Sigmoid colon (tissue), 7 donors: Measurements from ENCODE around the gene MAPK8IP2. TPM values are rescaled to one million over a fixed set of nuclear protein-coding genes. Genes with fewer than 3 reads are reported as not detected.

Source experiments
- DNase-seq: peaks from one replicate; pipeline ENCODE4 v3.0.0-alpha.2; 2019
- H3K27ac ChIP-seq, 4 donors: fragments of 200-600 bp; sonication (generic); one replicate each; pipeline ENCODE4 v1.5.1; 2016 to 2019; ENCODE audit warnings: mild to moderate bottlenecking in 1 of 4
- H3K27me3 ChIP-seq, 3 donors: fragments of 200-600 bp; sonication (generic); one replicate each; pipeline ENCODE4 v1.5.1; 2019; ENCODE audit warnings: mild to moderate bottlenecking in 1 of 3
- H3K36me3 ChIP-seq, 4 donors: fragments of 200-600 bp; sonication (generic); one replicate each; pipeline ENCODE4 v1.5.1; 2016 to 2019
- H3K4me1 ChIP-seq, 4 donors: fragments of 200-600 bp; sonication (generic); one replicate each; pipeline ENCODE4 v1.5.1; 2017 to 2019
- H3K4me3 ChIP-seq, 4 donors: fragments of 200-600 bp; sonication (generic); one replicate each; pipeline ENCODE4 v1.5.1; 2017 to 2019; ENCODE audit warnings: mild to moderate bottlenecking in 2 of 4, moderate library complexity in 1 of 4
- H3K9me3 ChIP-seq, 4 donors: fragments of 200-600 bp in 3 of 4; sonication (generic) in 3 of 4; one replicate each; pipeline versions ENCODE4 v1.5.1 to v1.6.1; 2013 to 2019
- CTCF ChIP-seq, 4 experiments: fragments of 450-650 bp in 3 of 4; fragments of 200-600 bp in 1 of 4; IDR thresholded peaks; one replicate each; pipeline ENCODE4 v1.5.1; 2016 to 2019; ENCODE audit warnings: antibody characterized with exemption in 4 of 4, mild to moderate bottlenecking in 3 of 4, moderate library complexity in 2 of 4
- EP300 ChIP-seq, 4 donors: sonication (generic); formaldehyde crosslinking; IDR thresholded peaks; one replicate each; pipeline ENCODE4 v1.6.1; 2017; ENCODE audit warnings: antibody characterized with exemption in 4 of 4
- POLR2A ChIP-seq, 2 donors: fragments of 450-650 bp; IDR thresholded peaks; one replicate each; pipeline ENCODE4 v1.6.1; 2016; ENCODE audit warnings: antibody characterized with exemption in 2 of 2, mild to moderate bottlenecking in 2 of 2, moderate library complexity in 2 of 2
- POLR2AphosphoS5 ChIP-seq, 4 donors: sonication (generic); formaldehyde crosslinking; IDR thresholded peaks; one replicate each; pipeline ENCODE4 v1.6.1; 2017; ENCODE audit warnings: antibody characterized with exemption in 4 of 4
- WGBS, 2 donors: extraction: QIAGEN DNeasy Blood & Tissue Kit; methylation state at CpG; one replicate each; pipeline ENCODE4 v1.1.7; 2013; 5-methylcytosine and 5-hydroxymethylcytosine counted together
- intact Hi-C: fragments of 100-400 bp; cut with DNase I; formaldehyde crosslinking; loops from one replicate; pipeline ENCODE4 v1.15.1; 2023
- polyA plus RNA-seq, 3 donors: library from polyadenylated mRNA; stranded (reverse); fragments of 200-250 nt; gene quantifications; one replicate each; pipeline ENCODE4 v1.2.3, GENCODE V29; 2013
- total RNA-seq, 4 donors: library from RNA; depleted of rRNA; stranded (reverse); fragments of >200 nt; gene quantifications; one replicate each; pipeline ENCODE4 v1.1.0, GENCODE V29; 2016
- donor health status: healthy with polysubstance abuse.
- donor health status: Bipolar disorder and iron deficiency.
- donor health status: healthy.

MAPK8IP2 gene
- total and polyA plus RNA-seq, 7 donors: under 0.01 to 2.9 (median 1.8) TPM

GRCh38 chr22:50579752-50580151, 20.8 kb upstream of the MAPK8IP2 start:
- H3K9me3 ChIP-seq: no peaks in the 10 kb centered on the region
- H3K4me3 ChIP-seq: no peak overlapping the region
- peaks cover 0 to 37% (median 32%) of the 10 kb centered on the region in 4 donors for H3K4me1 ChIP-seq
- WGBS, 2 donors: 97% methylated on average over 4 of the region's 4 CpGs
- H3K36me3 ChIP-seq: peaks cover 0 to 5% (median 0%) of the 10 kb centered on the region in 4 donors
- intact Hi-C loops: loop anchor here (5.0 kb wide), 1 partner anchor 48 kb away; the partner anchor contains the start of gene ARSA
- no peak overlapping the region for H3K27ac ChIP-seq
- no peak for TF ChIP-seq POLR2AphosphoS5 (IDR thresholded peaks at IDR 0.05)
- no peak for TF ChIP-seq POLR2A (IDR thresholded peaks at IDR 0.05)
- no peak for TF ChIP-seq EP300 (IDR thresholded peaks at IDR 0.05)
- TF ChIP-seq CTCF (IDR thresholded peaks at IDR 0.05): no peak
- DNase-seq: no peak
- peaks cover 11 to 25% (median 18%) of the 10 kb centered on the region in 3 donors for H3K27me3 ChIP-seq

- no peak for DNase-seq
- WGBS, 2 donors: 92 to 93% methylated on average over 22 of the region's 22 CpGs
Observed at GRCh38 chr22:50581031-50581949, 19.3 kb upstream of the MAPK8IP2 start.

GRCh38 chr22:50581950-50582492, 18.6 kb upstream of the MAPK8IP2 start:
- DNase-seq: peak; percentile 77
- intact Hi-C loops: loop anchor here (1.0 to 5.0 kb wide), 3 partner anchors 19 to 57 kb away; partner anchors contain the start of genes ARSA, SCO2 and SYCE3
- H3K27ac ChIP-seq: peak overlapping the region; percentile 97 to 99 (median 98)
- peaks cover 0 to 5% (median 0%) of the 10 kb centered on the region in 4 donors for H3K36me3 ChIP-seq
- WGBS, 2 donors: 4 to 7% methylated on average over 39 of the region's 39 CpGs
- H3K4me1 ChIP-seq: peaks cover 0 to 37% (median 32%) of the 10 kb centered on the region in 4 donors
- no peaks in the 10 kb centered on the region for H3K9me3 ChIP-seq
- peaks cover 11 to 19% (median 18%) of the 10 kb centered on the region in 3 donors for H3K27me3 ChIP-seq
- peak overlapping the region; percentile 85 to 92 (median 89) for H3K4me3 ChIP-seq
- TF ChIP-seq POLR2A (IDR thresholded peaks at IDR 0.05): no peak
- no peak for TF ChIP-seq CTCF (IDR thresholded peaks at IDR 0.05)
- TF ChIP-seq POLR2AphosphoS5 (IDR thresholded peaks at IDR 0.05): no peak
- TF ChIP-seq EP300 (IDR thresholded peaks at IDR 0.05): no peak

More at GRCh38 chr22:50581031-50581949, 19.3 kb upstream of the MAPK8IP2 start:
- Histone ChIP-seq H3K9me3 (no peaks in the 10 kb centered on the region), H3K4me1 (peaks cover 0 to 37% (median 32%) of the 10 kb centered on the region in 4 donors), H3K4me3 (peak overlapping the region; percentile 85 to 92 (median 89)), H3K27me3 (peaks cover 11 to 25% (median 18%) of the 10 kb centered on the region in 3 donors), H3K27ac (peak overlapping the region; percentile 97 to 99 (median 98)), H3K36me3 (peaks cover 0 to 5% (median 0%) of the 10 kb centered on the region in 4 donors)
- no peak for TF ChIP-seq POLR2A (IDR thresholded peaks at IDR 0.05)
- no peak for TF ChIP-seq CTCF (IDR thresholded peaks at IDR 0.05)
- TF ChIP-seq EP300 (IDR thresholded peaks at IDR 0.05): no peak
- TF ChIP-seq POLR2AphosphoS5 (IDR thresholded peaks at IDR 0.05): no peak
- intact Hi-C loops: loop anchor here (5.0 kb wide), 1 partner anchor 46 kb away; the partner anchor contains the start of gene ARSA

GRCh38 chr22:50582493-50583293, 17.9 kb upstream of the MAPK8IP2 start, which contains the start of gene CHKB:
Gene CHKB (minus strand): TSS chr22:50582849. CDS start chr22:50582781, 68 bp downstream.
- Histone ChIP-seq H3K4me3 (peak within 1 kb of the TSS; percentile 85 to 92 (median 89)), H3K9me3 (no peaks in the 10 kb centered on the region), H3K27ac (peak within 1 kb of the TSS; percentile 97 to 99 (median 98)), H3K36me3 (peaks cover 0 to 5% (median 0%) of the 10 kb centered on the region in 4 donors), H3K27me3 (peaks cover 10 to 12% (median 11%) of the 10 kb centered on the region in 3 donors), H3K4me1 (peaks cover 0 to 35% (median 32%) of the 10 kb centered on the region in 4 donors)
- intact Hi-C loops: loop anchor here (1.0 to 5.0 kb wide), 3 partner anchors 20 to 57 kb away; partner anchors contain the start of genes ARSA, SCO2 and SYCE3
- TF ChIP-seq POLR2A (IDR thresholded peaks at IDR 0.05) (peak; percentile 48 to 63), POLR2AphosphoS5 (IDR thresholded peaks at IDR 0.05) (peak; percentile 76 to 90 (median 84)), EP300 (IDR thresholded peaks at IDR 0.05) (no peak)
- DNase-seq: peak; percentile 99
- WGBS, 2 donors: 0% methylated on average over 96 of the region's 96 CpGs
